Muscle of back (tissue), 11 donors: ENCODE measurements around the gene SRSF1. TPM values are rescaled to one million over a fixed set of nuclear protein-coding genes. Genes with fewer than 3 reads are reported as not detected.

Source experiments
- DNase-seq, 3 donors: peaks; one replicate each; pipeline versions ENCODE4 v3.0.0 to v3.0.0-alpha.2; 2013
- polyA plus RNA-seq, 10 donors: library from polyadenylated mRNA; unstranded; fragments of 120-200 nt; gene quantifications; one replicate each; pipeline ENCODE4 v1.2.1, GENCODE V29; 2013; ENCODE audit not compliant: insufficient read length in 10 of 10

SRSF1 gene
- polyA plus RNA-seq, 10 donors, result 164 to 237 (median 177) TPM

GRCh38 chr17:58028578-58028977, 21.5 kb upstream of the SRSF1 start:
- no peak for DNase-seq

GRCh38 chr17:58020401-58020800, 13.4 kb upstream of the SRSF1 start:
- DNase-seq, result no peak

- no peak for DNase-seq
Measured at GRCh38 chr17:58019521-58019920, 12.5 kb upstream of the SRSF1 start.

GRCh38 chr17:58019039-58019438, 12.0 kb upstream of the SRSF1 start:
- no peak for DNase-seq

GRCh38 chr17:58010067-58010799, 3.2 kb upstream of the SRSF1 start:
- no peak for DNase-seq

- DNase-seq, result no peak
Measured at GRCh38 chr17:58007781-58008706, 998 bp upstream of the SRSF1 start.

GRCh38 chr17:58006560-58006923, 504 bp downstream of the SRSF1 start:
- DNase-seq, result peak; percentile 75 to 95 (median 87)

GRCh38 chr17:58005728-58006559, 1.1 kb downstream of the SRSF1 start:
- DNase-seq, result no peak

- no peak for DNase-seq
Measured at GRCh38 chr17:58005031-58005727, 1.9 kb downstream of the SRSF1 start.

- no peak for DNase-seq
Measured at GRCh38 chr17:58004060-58004459, 3.0 kb downstream of the SRSF1 start.

GRCh38 chr17:58002973-58003372, 4.1 kb downstream of the SRSF1 start:
- no peak for DNase-seq

- no peak for DNase-seq
Measured at GRCh38 chr17:58002154-58002948, 4.7 kb downstream of the SRSF1 start.

- no peak for DNase-seq
Measured at GRCh38 chr17:58001461-58002124, 5.5 kb downstream of the SRSF1 start.

- peak; percentile 74 to 84 (median 76) for DNase-seq
Measured at GRCh38 chr17:57999496-58000017, 7.5 kb downstream of the SRSF1 start.

GRCh38 chr17:57999010-57999495, 8.0 kb downstream of the SRSF1 start:
- no peak for DNase-seq

GRCh38 chr17:57997085-57997809, 9.8 kb downstream of the SRSF1 start:
- DNase-seq, result no peak

GRCh38 chr17:57995076-57995956, 11.7 kb downstream of the SRSF1 start:
- peak; percentile 65 to 84 (median 67) for DNase-seq

GRCh38 chr17:57994436-57994835, 12.6 kb downstream of the SRSF1 start:
- no peak for DNase-seq
